Right lobe of liver (tissue), 6 donors: ENCODE measurements around the gene UPK2. TPM values are rescaled to one million over a fixed set of nuclear protein-coding genes. Genes with fewer than 3 reads are reported as not detected.

Experiments used
- ATAC-seq, 4 donors: fragments of 200-7000 bp; cut with Tn5 transposase; one replicate each; pipeline ENCODE4 v1.9.1; 2020; ENCODE audit warnings: mild to moderate bottlenecking in 4 of 4, moderate library complexity in 4 of 4
- DNase-seq, 3 donors: peaks; one replicate each; pipeline ENCODE4 v3.0.0-alpha.2; 2020
- H3K27ac ChIP-seq, 3 donors: fragments of 200-600 bp; one replicate each; pipeline ENCODE4 v1.8.0; 2022
- H3K27me3 ChIP-seq, 2 donors: fragments of 200-600 bp; one replicate each; pipeline ENCODE4 v1.8.0; 2022
- H3K36me3 ChIP-seq, 4 donors: fragments of 200-600 bp; sonication (generic) in 1 of 4; one replicate each; pipeline versions ENCODE4 v1.5.1 to v1.8.0; 2017 to 2022; ENCODE audit warnings: control low read depth in 1 of 4
- H3K4me1 ChIP-seq, 4 donors: fragments of 200-600 bp; sonication (generic) in 1 of 4; one replicate each; pipeline versions ENCODE4 v1.5.1 to v1.8.0; 2017 to 2022; ENCODE audit warnings: control low read depth in 1 of 4
- H3K4me3 ChIP-seq, 3 donors: fragments of 200-600 bp; one replicate each; pipeline ENCODE4 v1.8.0; 2022
- H3K9me3 ChIP-seq, 4 donors: fragments of 200-600 bp; sonication (generic) in 1 of 4; one replicate each; pipeline versions ENCODE4 v1.5.1 to v1.8.0; 2017 to 2022; ENCODE audit warnings: control low read depth in 1 of 4
- POLR2A ChIP-seq: fragments of 450-650 bp; IDR thresholded peaks from one replicate; pipeline ENCODE4 v1.6.1; 2017; ENCODE audit warnings: antibody characterized with exemption, mild to moderate bottlenecking
- WGBS: methylation state at CpG from one replicate; pipeline ENCODE4 v1.1.6; 2018; ENCODE audit warnings: low coverage, low lambda C conversion rate; ENCODE audit not compliant: insufficient coverage; ENCODE audit errors: missing lambda C conversion rate; 5-methylcytosine and 5-hydroxymethylcytosine counted together
- intact Hi-C, 2 donors: fragments of 100-400 bp; cut with DNase I; formaldehyde crosslinking; loops; one replicate each; pipeline versions ENCODE4 v1.11.2 to v1.14.1; 2022
- total RNA-seq, 6 experiments: library from RNA; depleted of rRNA in 2 of 6; stranded (reverse); fragments of >200 nt in 2 of 6; fragmentation: NEBNext Ultra II Directional in 3 of 6; extraction: Animal tissue kit (Norgen Biotek cat#: 25700) in 3 of 6; gene quantifications; one replicate each; pipeline versions ENCODE4 v1.1.0 to v1.2.4, GENCODE V29; 2016 to 2023
- TF ChIP-seq, protein P1 (sequence below), 4 donors: fragments of 200-600 bp in 3 of 4; fragments of 450-650 bp in 1 of 4; IDR thresholded peaks; one replicate each; pipeline versions ENCODE4 v1.5.1 to v1.8.0; 2016 to 2022; ENCODE audit warnings: antibody characterized with exemption in 4 of 4, mild to moderate bottlenecking in 2 of 4
- donor health status: DM: no; HTN: yes; CAD: no.
- donor health status: DM: no; HTN: no; CAD: no.
- donor health status: DM: no; HTN: no; CAD: no.
- donor health status: DM: no; HTN: yes; CAD: no.
- donor health status: DM: no; HTN: yes; CAD: no.

UPK2 gene
- total RNA-seq, 6 experiments from 2014 or later = not detected

DNA sequence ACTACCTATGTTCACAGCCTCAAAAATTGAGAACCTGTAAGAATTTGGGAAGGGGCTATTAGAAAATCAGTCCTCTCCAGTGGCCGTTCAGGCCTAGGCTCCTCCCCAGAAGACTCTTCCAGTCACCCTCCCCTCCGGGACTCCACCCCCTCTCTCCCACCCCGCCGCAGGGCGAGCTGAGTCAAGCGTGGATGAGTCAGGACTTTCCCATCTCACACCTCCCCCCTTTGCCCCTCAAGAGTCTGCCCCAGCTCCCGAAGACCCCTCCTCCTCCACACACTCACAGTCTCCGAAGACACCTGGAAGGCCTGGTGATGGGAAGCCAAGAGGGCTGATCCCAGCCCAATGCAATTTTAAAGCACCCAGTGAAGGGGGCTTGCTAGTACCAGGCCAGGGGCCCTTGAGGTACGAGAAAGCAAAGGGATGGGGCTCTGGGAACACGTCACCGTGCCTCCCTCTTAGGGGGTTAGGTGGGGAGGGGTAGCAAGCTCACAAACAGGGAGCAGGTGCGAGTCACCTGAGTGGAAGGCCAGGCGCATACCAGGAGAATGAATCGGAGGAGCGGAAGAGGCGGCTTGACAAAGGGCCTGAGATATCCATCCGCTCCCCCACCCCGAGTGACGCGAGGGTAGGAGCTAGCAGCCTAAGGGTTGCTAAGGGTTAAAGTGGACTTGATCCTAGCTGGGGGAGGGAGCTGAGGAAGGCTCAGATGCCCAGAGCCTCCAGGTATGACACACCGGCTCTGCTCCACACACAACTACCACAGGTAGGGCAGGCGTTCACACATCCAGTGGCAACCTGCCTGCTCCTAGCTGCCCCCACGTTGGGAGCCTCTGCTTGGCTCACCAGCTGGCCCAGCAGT, 44.0 kb upstream of the UPK2 start:
- 55% methylated on average over 17 of the region's 23 CpGs for WGBS
- no peaks in the 10 kb centered on the region for H3K27me3 ChIP-seq
- peaks cover 0 to 58% (median 29%) of the 10 kb centered on the region in 4 donors for H3K4me1 ChIP-seq
- DNase-seq (peak in 2 of 3 donors; percentile 51 to 66), ATAC-seq (peak in 2 of 4 donors; percentile 3 to 33)
- intact Hi-C loops = no loop called here
- no peak for TF ChIP-seq POLR2A
- TF ChIP-seq, protein P1, sequence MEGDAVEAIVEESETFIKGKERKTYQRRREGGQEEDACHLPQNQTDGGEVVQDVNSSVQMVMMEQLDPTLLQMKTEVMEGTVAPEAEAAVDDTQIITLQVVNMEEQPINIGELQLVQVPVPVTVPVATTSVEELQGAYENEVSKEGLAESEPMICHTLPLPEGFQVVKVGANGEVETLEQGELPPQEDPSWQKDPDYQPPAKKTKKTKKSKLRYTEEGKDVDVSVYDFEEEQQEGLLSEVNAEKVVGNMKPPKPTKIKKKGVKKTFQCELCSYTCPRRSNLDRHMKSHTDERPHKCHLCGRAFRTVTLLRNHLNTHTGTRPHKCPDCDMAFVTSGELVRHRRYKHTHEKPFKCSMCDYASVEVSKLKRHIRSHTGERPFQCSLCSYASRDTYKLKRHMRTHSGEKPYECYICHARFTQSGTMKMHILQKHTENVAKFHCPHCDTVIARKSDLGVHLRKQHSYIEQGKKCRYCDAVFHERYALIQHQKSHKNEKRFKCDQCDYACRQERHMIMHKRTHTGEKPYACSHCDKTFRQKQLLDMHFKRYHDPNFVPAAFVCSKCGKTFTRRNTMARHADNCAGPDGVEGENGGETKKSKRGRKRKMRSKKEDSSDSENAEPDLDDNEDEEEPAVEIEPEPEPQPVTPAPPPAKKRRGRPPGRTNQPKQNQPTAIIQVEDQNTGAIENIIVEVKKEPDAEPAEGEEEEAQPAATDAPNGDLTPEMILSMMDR (IDR thresholded peaks at IDR 0.05) = no peak
- no peaks in the 10 kb centered on the region for H3K36me3 ChIP-seq
- H3K27ac ChIP-seq = peak overlapping the region; percentile 47 to 75 (median 74)
- H3K4me3 ChIP-seq = no peak overlapping the region
- H3K9me3 ChIP-seq = no peaks in the 10 kb centered on the region

DNA sequence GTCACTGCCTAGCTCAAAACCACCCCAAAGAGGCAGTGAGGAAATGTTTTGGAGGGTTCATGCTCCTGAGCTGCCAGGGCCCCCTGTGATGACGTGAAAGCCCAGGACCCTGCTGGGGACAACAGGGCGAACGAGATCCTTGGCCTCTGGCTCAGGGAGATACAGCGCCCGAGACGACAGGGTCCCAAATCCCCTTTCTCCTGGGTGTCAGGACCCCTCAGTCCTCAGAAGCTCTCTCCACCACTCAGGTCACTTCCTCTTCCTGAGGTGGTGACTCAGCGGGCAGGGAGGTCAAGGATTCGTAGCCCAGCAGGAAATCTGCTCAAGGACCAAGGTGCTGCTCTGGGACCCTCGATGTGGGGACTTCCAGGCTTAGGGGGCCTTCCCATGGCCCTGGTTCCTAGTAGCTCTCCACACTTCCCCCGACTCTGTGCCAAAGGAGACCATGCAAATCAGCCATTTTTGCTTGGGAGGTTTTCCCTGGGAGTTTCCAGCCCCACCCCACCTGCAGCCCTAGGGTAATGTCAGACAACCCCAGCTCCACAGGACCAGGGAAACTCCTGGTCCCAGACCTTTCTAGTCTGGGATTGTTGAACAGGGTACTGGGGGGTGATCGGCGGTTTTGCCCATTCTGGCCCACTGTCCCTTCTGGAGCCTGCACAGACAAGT, 43.2 kb upstream of the UPK2 start:
- ATAC-seq (no peak), DNase-seq (no peak)
- Histone ChIP-seq H3K27ac (peak overlapping the region; percentile 47 to 75 (median 74)), H3K4me1 (peaks cover 0 to 66% (median 35%) of the 10 kb centered on the region in 4 donors), H3K36me3 (no peaks in the 10 kb centered on the region), H3K27me3 (no peaks in the 10 kb centered on the region), H3K4me3 (no peak overlapping the region), H3K9me3 (no peaks in the 10 kb centered on the region)
- TF ChIP-seq POLR2A = no peak
- TF ChIP-seq, protein P1 (IDR thresholded peaks at IDR 0.05) = no peak
- intact Hi-C loops = no loop called here
- 35% methylated on average over 2 of the region's 12 CpGs for WGBS

DNA sequence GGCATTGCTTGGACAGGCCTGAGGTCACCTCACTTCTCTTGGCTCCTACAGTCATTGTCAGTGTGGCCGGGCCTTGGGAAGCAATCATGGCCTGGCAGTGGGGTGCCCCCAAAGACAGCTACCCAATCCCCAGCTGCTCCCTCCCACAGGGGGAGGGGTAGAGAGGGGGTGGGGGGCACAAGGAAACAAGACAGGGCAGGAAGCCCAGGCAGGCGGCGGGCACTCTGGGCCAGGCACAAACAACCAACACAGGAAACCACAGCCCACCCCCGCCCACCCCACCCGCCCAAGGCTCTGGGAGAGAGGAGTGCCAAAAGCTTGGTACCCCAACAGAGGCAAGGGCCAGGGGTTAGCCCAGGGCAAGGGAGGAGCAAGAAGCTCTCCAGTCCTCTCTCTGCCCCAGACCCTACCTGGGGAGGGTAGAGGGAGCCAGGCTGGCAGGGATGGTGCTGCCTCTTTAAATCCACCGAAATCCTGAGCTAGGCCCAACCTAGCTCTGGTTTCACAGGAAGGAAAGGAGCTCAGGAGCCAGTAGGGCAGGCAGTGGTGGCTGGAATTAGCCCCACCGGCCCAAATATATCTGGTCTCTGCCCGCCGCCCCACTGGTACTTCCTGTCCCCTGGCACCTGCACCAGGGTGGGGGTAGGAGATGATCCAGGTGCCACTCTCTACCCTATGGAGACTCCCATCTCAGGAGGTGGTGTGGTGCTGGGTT, 42.5 kb upstream of the UPK2 start:
- Histone ChIP-seq H3K4me3 (no peak overlapping the region), H3K27ac (peak overlapping the region; percentile 50 to 75 (median 74)), H3K27me3 (no peaks in the 10 kb centered on the region), H3K9me3 (no peaks in the 10 kb centered on the region), H3K4me1 (peaks cover 0 to 72% (median 38%) of the 10 kb centered on the region in 4 donors), H3K36me3 (no peaks in the 10 kb centered on the region)
- TF ChIP-seq, protein P1 (IDR thresholded peaks at IDR 0.05) = no peak
- TF ChIP-seq POLR2A = no peak
- intact Hi-C loops = no loop called here
- WGBS = 34% methylated on average over 3 of the region's 9 CpGs
- DNase-seq (no peak), ATAC-seq (no peak)

DNA sequence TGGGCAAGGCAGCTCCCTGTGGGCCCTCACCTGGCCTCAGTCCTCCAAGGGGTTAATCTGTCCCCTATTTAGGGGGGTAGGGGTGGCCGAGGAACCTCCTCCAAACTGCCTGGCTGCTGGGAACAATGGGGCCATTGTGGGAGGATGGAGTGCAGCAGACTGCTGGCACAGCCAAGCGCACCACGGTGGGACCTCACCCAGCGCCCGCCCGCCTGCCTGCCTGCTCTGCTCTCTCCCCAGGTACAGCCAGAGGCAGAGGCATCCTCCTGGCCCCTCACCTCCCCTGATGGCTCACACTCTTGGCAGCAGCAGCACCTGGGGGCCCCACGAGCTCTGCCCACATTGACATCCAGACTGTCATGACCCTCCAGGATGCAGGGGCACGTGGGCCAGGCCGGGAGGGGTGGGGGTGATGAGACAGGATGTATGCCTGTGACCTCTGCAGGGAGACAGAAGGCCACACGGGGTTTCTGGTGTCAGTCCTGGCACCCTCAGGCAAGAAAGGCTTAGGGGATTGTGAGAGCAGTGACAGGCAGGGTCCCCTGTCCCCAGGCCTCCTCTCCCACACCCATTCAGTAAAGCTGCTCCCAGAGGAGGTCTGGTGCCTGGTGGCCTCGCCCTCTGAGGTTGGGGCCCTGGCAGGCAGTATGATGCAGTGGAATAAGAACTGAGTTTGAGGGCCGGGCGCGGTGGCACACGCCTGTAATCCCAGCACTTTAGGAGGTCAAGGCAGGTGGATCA, 41.8 kb upstream of the UPK2 start:
- peak in 2 of 3 donors; percentile 37 to 48 for DNase-seq
- WGBS = no CpG with 5 or more reads among the region's 15 CpGs
- peaks cover 0 to 74% (median 40%) of the 10 kb centered on the region in 4 donors for H3K4me1 ChIP-seq
- TF ChIP-seq, protein P1 (IDR thresholded peaks at IDR 0.05) = no peak
- TF ChIP-seq POLR2A = no peak
- no peaks in the 10 kb centered on the region for H3K9me3 ChIP-seq
- H3K4me3 ChIP-seq = no peak overlapping the region
- no peak for ATAC-seq
- no peaks in the 10 kb centered on the region for H3K27me3 ChIP-seq
- H3K36me3 ChIP-seq = no peaks in the 10 kb centered on the region
- intact Hi-C loops = no loop called here
- H3K27ac ChIP-seq = peak overlapping the region; percentile 72 to 75 (median 74)
